A549 (cell line): Measurements from ENCODE around the gene FFAR1. TPM values are rescaled to one million over a fixed set of nuclear protein-coding genes. Genes with fewer than 3 reads are reported as not detected.

Experiments
- ATAC-seq, 2 experiments: fragments of 200-7000 bp in 1 of 2; fragments of >200 bp in 1 of 2; cut with Nextera tagmentation in 1 of 2; cut with Tn5 transposase in 1 of 2; 3 replicates each; pipeline versions ENCODE4 v1.8.0 to v1.9.1; 2018 to 2020; ENCODE audit warnings: mild to moderate bottlenecking in 1 of 2, moderate library complexity in 1 of 2
- CTCF ChIA-PET: fragments of 300-600 bp; sonication (Branson Sonifier 250); formaldehyde crosslinking; extraction: SDS; loops from one replicate; lab custom pipeline; 2021; ENCODE audit warnings: antibody characterized with exemption, inconsistent platforms; lab: Yijun Ruan, JAX
- POLR2A ChIA-PET: fragments of 350-600 bp; formaldehyde crosslinking; extraction: SDS; loops from one replicate; lab custom pipeline; 2021; ENCODE audit warnings: antibody characterized with exemption, inconsistent platforms; lab: Yijun Ruan, JAX
- DNase-seq, 2 experiments: peaks; one replicate each; pipeline versions ENCODE4 v3.0.0 to v3.0.0-alpha.2; 2011 to 2016; ENCODE audit warnings: low read depth in 1 of 2, low spot score in 1 of 2
- FAIRE-seq: peaks from 2 replicates; lab custom pipeline; 2011; peaks lifted over from hg19 to GRCh38; lab: Jason Lieb, UNC
- H3K27ac ChIP-seq, 2 experiments: fragments of >200 bp; sonication (Bioruptor Twin); formaldehyde crosslinking; 3 replicates each; pipeline ENCODE4 v1.5.1; 2016 to 2017
- H3K4me1 ChIP-seq: fragments of >200 bp; sonication (Bioruptor Twin); formaldehyde crosslinking; 3 replicates; pipeline ENCODE4 v1.6.1; 2016
- H3K4me2 ChIP-seq: fragments of >200 bp; sonication (Bioruptor Twin); formaldehyde crosslinking; 3 replicates; pipeline ENCODE4 v1.6.1; 2016
- H3K4me3 ChIP-seq: fragments of >200 bp; sonication (Bioruptor Twin); formaldehyde crosslinking; 3 replicates; pipeline ENCODE4 v1.5.1; 2016
- H3K9me3 ChIP-seq: fragments of >200 bp; sonication (Bioruptor Twin); formaldehyde crosslinking; 3 replicates; pipeline ENCODE4 v1.6.1; 2016
- BHLHE40 ChIP-seq: IDR thresholded peaks from 2 replicates; pipeline ENCODE4 v1.6.1; 2012; ENCODE audit warnings: low read depth, low read length, inconsistent platforms
- CBX2 ChIP-seq: fragments of 200-600 bp; sonication (generic); IDR thresholded peaks from 2 replicates; pipeline ENCODE4 v1.6.1; 2016; ENCODE audit warnings: low read depth, mild to moderate bottlenecking, borderline replicate concordance
- CHD4 ChIP-seq: fragments of 200-600 bp; sonication (generic); IDR thresholded peaks from 2 replicates; pipeline ENCODE4 v1.6.1; 2016; ENCODE audit warnings: antibody characterized with exemption, mild to moderate bottlenecking, borderline replicate concordance
- EHF ChIP-seq: fragments of 250-450 bp; sonication (Bioruptor Pico); IDR thresholded peaks from 2 replicates; pipeline ENCODE4 v1.5.0; 2020; ENCODE audit warnings: mild to moderate bottlenecking
- ESRRA ChIP-seq: fragments of 150-350 bp; IDR thresholded peaks from 2 replicates; pipeline ENCODE4 v1.6.1; 2014; ENCODE audit warnings: mild to moderate bottlenecking, low read length, borderline replicate concordance
- FOSB ChIP-seq: fragments of 250-450 bp; sonication (Bioruptor Pico); IDR thresholded peaks from 2 replicates; pipeline ENCODE4 v1.5.0; 2020; ENCODE audit warnings: mild to moderate bottlenecking, moderate library complexity
- FOXS1 ChIP-seq: fragments of 250-450 bp; sonication (Bioruptor Pico); IDR thresholded peaks from 2 replicates; pipeline ENCODE4 v1.5.0; 2020; ENCODE audit warnings: mild to moderate bottlenecking, moderate library complexity
- HOXA7 ChIP-seq: fragments of 250-450 bp; sonication (Bioruptor Pico); IDR thresholded peaks from 2 replicates; pipeline ENCODE4 v1.5.0; 2020; ENCODE audit warnings: mild to moderate bottlenecking, moderate library complexity
- HOXB5 ChIP-seq: fragments of 250-450 bp; sonication (Bioruptor Pico); IDR thresholded peaks from 2 replicates; pipeline ENCODE4 v1.5.0; 2020; ENCODE audit warnings: mild to moderate bottlenecking, moderate library complexity
- KDM5A ChIP-seq: fragments of 200-600 bp; sonication (generic); IDR thresholded peaks from 2 replicates; pipeline ENCODE4 v1.6.1; 2016; ENCODE audit warnings: antibody characterized with exemption, mild to moderate bottlenecking
- MAFK ChIP-seq: fragments of 450-650 bp; IDR thresholded peaks from 2 replicates; pipeline ENCODE4 v1.6.1; 2014; ENCODE audit not compliant: partially characterized antibody
- MAX ChIP-seq: IDR thresholded peaks from 2 replicates; pipeline ENCODE4 v1.6.1; 2012
- NFE2L2 ChIP-seq: fragments of 150-350 bp; conservative IDR thresholded peaks from 2 replicates; pipeline ENCODE4 v1.6.1; 2014; ENCODE audit warnings: low read length
- NR3C1 ChIP-seq: fragments of >200 bp; sonication (Bioruptor Twin); formaldehyde crosslinking; IDR thresholded peaks from 3 replicates; pipeline ENCODE4 v1.6.1; 2017
- POLR2A ChIP-seq: IDR thresholded peaks from 2 replicates; pipeline ENCODE4 v1.6.1; 2012; ENCODE audit warnings: mild to moderate bottlenecking, low read length
- RAD21 ChIP-seq, 2 experiments: fragments of >200 bp in 1 of 2; sonication (Bioruptor Twin) in 1 of 2; formaldehyde crosslinking in 1 of 2; IDR thresholded peaks in 1 of 2; conservative IDR thresholded peaks in 1 of 2; 2 replicates in 1 of 2; 3 replicates in 1 of 2; pipeline ENCODE4 v1.6.1; 2012 to 2018; ENCODE audit warnings: inconsistent platforms in 1 of 2
- RARB ChIP-seq: fragments of 250-450 bp; sonication (Bioruptor Pico); IDR thresholded peaks from 2 replicates; pipeline ENCODE4 v1.8.0; 2021; ENCODE audit warnings: mild to moderate bottlenecking, moderate library complexity
- RNF2 ChIP-seq: fragments of 200-600 bp; sonication (generic); IDR thresholded peaks from 2 replicates; pipeline ENCODE4 v1.6.1; 2016; ENCODE audit warnings: low read depth, mild to moderate bottlenecking, antibody characterized with exemption, moderate library complexity, borderline replicate concordance
- TP53 ChIP-seq: fragments of 250-450 bp; sonication (Bioruptor Pico); IDR thresholded peaks from 2 replicates; pipeline ENCODE4 v1.5.0; 2021; ENCODE audit warnings: mild to moderate bottlenecking, moderate library complexity
- USF2 ChIP-seq: fragments of 450-650 bp; IDR thresholded peaks from 2 replicates; pipeline ENCODE4 v1.6.1; 2014; ENCODE audit warnings: antibody characterized with exemption
- ZC3H11A ChIP-seq: fragments of 450-650 bp; IDR thresholded peaks from 2 replicates; pipeline ENCODE4 v1.6.1; 2014; ENCODE audit warnings: antibody characterized with exemption, mild to moderate bottlenecking
- WGBS: methylation state at CpG from one replicate; pipeline ENCODE4 v1.1.6; 2017; ENCODE audit errors: missing lambda C conversion rate; 5-methylcytosine and 5-hydroxymethylcytosine counted together
- polyA plus RNA-seq, 4 experiments: library from polyadenylated mRNA; depleted of rRNA in 3 of 4; stranded (reverse); fragments of >200 nt; fragmentation: RNase III in 1 of 4; extraction: RNeasy Plus Mini Kit Qiagen cat#74134 plus additional on column Dnase treatment in 1 of 4; gene quantifications; 2 replicates in 3 of 4; 3 replicates in 1 of 4; pipeline ENCODE4 v1.2.3, GENCODE V29; 2011 to 2017
- TF ChIP-seq, protein P1 (sequence below): fragments of 200-600 bp; sonication (generic); IDR thresholded peaks from 2 replicates; pipeline ENCODE4 v1.6.1; 2016; ENCODE audit warnings: antibody characterized with exemption, mild to moderate bottlenecking, moderate library complexity
- TF ChIP-seq, protein P2 (sequence below): fragments of >200 bp; sonication (Bioruptor Twin); formaldehyde crosslinking; IDR thresholded peaks from 2 replicates; pipeline ENCODE4 v1.6.1; 2016

The FFAR1 gene
- polyA plus RNA-seq, 2 of the 4 experiments (the other 2 are of a cell fraction) = not detected

GRCh38 chr19:35360880-35361420 is 13.2 kb downstream of the FFAR1 start:
- Histone ChIP-seq H3K27ac (no peak overlapping the region), H3K4me3 (no peak overlapping the region), H3K9me3 (no peaks in the 10 kb centered on the region), H3K4me2 (no peak overlapping the region), H3K4me1 (no peaks in the 10 kb centered on the region)
- ChIA-PET CTCF (interaction anchor here (0.6 to 5.8 kb wide), 6 partner anchors 8 to 150 kb away, joined by 3 to 71 read pairs (median 8); no protein-coding TSS in a partner anchor), POLR2A (no interaction called here)
- TF ChIP-seq EHF (CRISPR knock-in tag) (no peak), MAFK (peak; percentile 81)
- 10% methylated on average over 5 of the region's 5 CpGs for WGBS
- ATAC-seq = no peak
- FAIRE-seq = no peak
- no peak for DNase-seq

DNA sequence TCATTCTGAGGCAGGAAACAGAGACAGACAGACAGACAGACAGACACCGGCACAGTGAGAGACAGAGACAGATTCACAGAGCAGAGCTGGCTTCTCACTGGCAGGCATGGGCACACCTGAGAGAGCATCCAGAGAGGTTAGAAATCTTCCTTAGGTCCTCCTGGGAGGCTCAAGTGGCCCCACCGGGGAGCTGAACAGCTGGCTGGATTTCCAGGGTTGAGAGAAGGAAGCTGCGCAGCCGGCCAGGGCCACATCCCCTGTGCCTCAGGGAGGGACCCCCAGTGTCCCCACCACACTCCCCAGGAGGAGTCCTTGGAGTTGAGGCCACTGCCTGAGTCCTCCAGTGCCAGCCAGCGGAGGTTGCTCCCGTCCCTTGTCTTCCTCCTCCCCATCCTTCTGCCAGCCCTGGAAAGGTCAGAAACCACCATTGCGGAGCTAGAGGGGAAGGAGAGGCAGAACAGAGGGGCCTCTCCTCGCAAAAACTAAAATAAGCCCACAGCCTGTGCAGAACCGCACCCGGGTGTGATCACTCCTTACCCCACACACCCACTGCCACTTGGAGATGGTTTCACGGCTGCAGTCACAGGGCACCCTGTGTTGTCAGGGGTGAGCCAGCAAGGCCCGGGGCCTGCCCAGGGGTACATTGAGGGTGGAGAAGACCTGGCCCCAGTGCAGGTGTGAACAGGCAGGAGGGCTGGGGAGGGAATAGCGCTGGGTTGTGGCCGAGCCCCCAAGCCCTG is 14.7 kb downstream of the FFAR1 start:
- no peaks in the 10 kb centered on the region for H3K9me3 ChIP-seq
- ATAC-seq = peak; percentile 10 to 46; a peak in 4 of 6 replicates
- FAIRE-seq = no peak
- WGBS = 29% methylated on average over 14 of the region's 14 CpGs
- DNase-seq = no peak
- TF ChIP-seq ESRRA (no peak), CHD4 (no peak), KDM5A (no peak), ZC3H11A (no peak)
- no peak overlapping the region for H3K4me2 ChIP-seq
- ChIA-PET CTCF (interaction anchor here (0.7 to 5.8 kb wide), 7 partner anchors 10 to 257 kb away, joined by 3 to 71 read pairs (median 5); no protein-coding TSS in a partner anchor), POLR2A (interaction anchor here (0.6 kb wide), 1 partner anchor 12 kb away, joined by 4 read pairs; no protein-coding TSS in a partner anchor)
- no peaks in the 10 kb centered on the region for H3K4me1 ChIP-seq
- H3K4me3 ChIP-seq = no peak overlapping the region
- no peak overlapping the region for H3K27ac ChIP-seq

- WGBS = 40% methylated on average over 11 of the region's 11 CpGs
- Histone ChIP-seq H3K4me1 (no peaks in the 10 kb centered on the region), H3K4me2 (no peak overlapping the region), H3K27ac (no peak overlapping the region), H3K4me3 (no peak overlapping the region), H3K9me3 (no peaks in the 10 kb centered on the region)
- TF ChIP-seq FOSB (CRISPR knock-in tag) (no peak), MAX (no peak), USF2 (no peak), TP53 (CRISPR knock-in tag) (no peak), NFE2L2 (no peak), RARB (CRISPR knock-in tag) (no peak), HOXB5 (CRISPR knock-in tag) (no peak), KDM5A (no peak), POLR2A (no peak), RNF2 (no peak), FOXS1 (CRISPR knock-in tag) (no peak), CBX2 (no peak), BHLHE40 (no peak), CHD4 (no peak), NR3C1 (no peak), HOXA7 (no peak), RAD21 (conservative IDR thresholded peaks at IDR 0.05 in 1 of 2, IDR thresholded peaks at IDR 0.05 in 1 of 2) (no peak)
- TF ChIP-seq, protein P1, sequence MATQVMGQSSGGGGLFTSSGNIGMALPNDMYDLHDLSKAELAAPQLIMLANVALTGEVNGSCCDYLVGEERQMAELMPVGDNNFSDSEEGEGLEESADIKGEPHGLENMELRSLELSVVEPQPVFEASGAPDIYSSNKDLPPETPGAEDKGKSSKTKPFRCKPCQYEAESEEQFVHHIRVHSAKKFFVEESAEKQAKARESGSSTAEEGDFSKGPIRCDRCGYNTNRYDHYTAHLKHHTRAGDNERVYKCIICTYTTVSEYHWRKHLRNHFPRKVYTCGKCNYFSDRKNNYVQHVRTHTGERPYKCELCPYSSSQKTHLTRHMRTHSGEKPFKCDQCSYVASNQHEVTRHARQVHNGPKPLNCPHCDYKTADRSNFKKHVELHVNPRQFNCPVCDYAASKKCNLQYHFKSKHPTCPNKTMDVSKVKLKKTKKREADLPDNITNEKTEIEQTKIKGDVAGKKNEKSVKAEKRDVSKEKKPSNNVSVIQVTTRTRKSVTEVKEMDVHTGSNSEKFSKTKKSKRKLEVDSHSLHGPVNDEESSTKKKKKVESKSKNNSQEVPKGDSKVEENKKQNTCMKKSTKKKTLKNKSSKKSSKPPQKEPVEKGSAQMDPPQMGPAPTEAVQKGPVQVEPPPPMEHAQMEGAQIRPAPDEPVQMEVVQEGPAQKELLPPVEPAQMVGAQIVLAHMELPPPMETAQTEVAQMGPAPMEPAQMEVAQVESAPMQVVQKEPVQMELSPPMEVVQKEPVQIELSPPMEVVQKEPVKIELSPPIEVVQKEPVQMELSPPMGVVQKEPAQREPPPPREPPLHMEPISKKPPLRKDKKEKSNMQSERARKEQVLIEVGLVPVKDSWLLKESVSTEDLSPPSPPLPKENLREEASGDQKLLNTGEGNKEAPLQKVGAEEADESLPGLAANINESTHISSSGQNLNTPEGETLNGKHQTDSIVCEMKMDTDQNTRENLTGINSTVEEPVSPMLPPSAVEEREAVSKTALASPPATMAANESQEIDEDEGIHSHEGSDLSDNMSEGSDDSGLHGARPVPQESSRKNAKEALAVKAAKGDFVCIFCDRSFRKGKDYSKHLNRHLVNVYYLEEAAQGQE = no peak
- TF ChIP-seq, protein P2, sequence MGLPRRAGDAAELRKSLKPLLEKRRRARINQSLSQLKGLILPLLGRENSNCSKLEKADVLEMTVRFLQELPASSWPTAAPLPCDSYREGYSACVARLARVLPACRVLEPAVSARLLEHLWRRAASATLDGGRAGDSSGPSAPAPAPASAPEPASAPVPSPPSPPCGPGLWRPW = no peak
- ATAC-seq (peak in 1 of 2 experiments; percentile 9; a peak in 3 of 6 replicates), FAIRE-seq (no peak), DNase-seq (no peak)
- CTCF ChIA-PET = interaction anchor here (0.7 to 5.8 kb wide), 8 partner anchors 10 to 147 kb away, joined by 3 to 71 read pairs (median 12); no protein-coding TSS in a partner anchor
- POLR2A ChIA-PET = interaction anchor here (0.6 kb wide), 1 partner anchor 12 kb away, joined by 4 read pairs; no protein-coding TSS in a partner anchor
Measured at GRCh38 chr19:35363001-35363590, 15.4 kb downstream of the FFAR1 start.
